ENCODE data around the gene LAG3. TPM values are rescaled to one million over a fixed set of nuclear protein-coding genes. Genes with fewer than 3 reads are reported as not detected.
A peak's percentile ranks its signal among the peaks of the same experiment; 100 is the strongest.

The LAG3 gene
- total RNA-seq, 1 donor from 2014 or later, result 215 TPM

GRCh38 chr12:6778574-6779550, 6.5 kb downstream of the LAG3 start:
- DNase-seq (ENCODE audit: low spot score), result peak; percentile 81
- H3K27ac Mint-ChIP-seq, result peak overlapping the region; percentile 66
- peak overlapping the region; percentile 71 for H3K4me3 Mint-ChIP-seq (ENCODE audit: low read depth)
- H3K4me1 Mint-ChIP-seq (ENCODE audit: low read depth), result peaks cover 77% of the 10 kb centered on the region
- H3K27me3 Mint-ChIP-seq (ENCODE audit: low read depth), result no peaks in the 10 kb centered on the region
- H3K9me3 Mint-ChIP-seq, result no peaks in the 10 kb centered on the region
- H3K36me3 Mint-ChIP-seq (ENCODE audit: low read depth), result peaks cover 48% of the 10 kb centered on the region
- intact Hi-C loops (cut with micrococcal nuclease), result loop anchor here (2.0 kb wide), 1 partner anchor 14 kb away; no protein-coding TSS in a partner anchor

GRCh38 chr12:6779708-6780432, 7.5 kb downstream of the LAG3 start:
- Mint-ChIP-seq H3K9me3 (no peaks in the 10 kb centered on the region), H3K36me3 (ENCODE audit: low read depth) (peaks cover 38% of the 10 kb centered on the region), H3K4me3 (ENCODE audit: low read depth) (peak overlapping the region; percentile 57), H3K4me1 (ENCODE audit: low read depth) (peaks cover 80% of the 10 kb centered on the region), H3K27ac (peak overlapping the region; percentile 66), H3K27me3 (ENCODE audit: low read depth) (no peaks in the 10 kb centered on the region)
- intact Hi-C loops (cut with micrococcal nuclease), result loop anchor here (1.0 to 5.0 kb wide), 5 partner anchors 8 to 173 kb away; partner anchors contain the start of genes CD4, CHD4, LAG3 and MLF2
- no peak for DNase-seq (ENCODE audit: low spot score)

GRCh38 chr12:6780573-6780972, 8.3 kb downstream of the LAG3 start:
- Mint-ChIP-seq H3K9me3 (no peaks in the 10 kb centered on the region), H3K27ac (peak overlapping the region; percentile 66), H3K36me3 (ENCODE audit: low read depth) (peaks cover 31% of the 10 kb centered on the region), H3K4me3 (ENCODE audit: low read depth) (peak overlapping the region; percentile 53), H3K4me1 (ENCODE audit: low read depth) (peaks cover 78% of the 10 kb centered on the region), H3K27me3 (ENCODE audit: low read depth) (no peaks in the 10 kb centered on the region)
- DNase-seq (ENCODE audit: low spot score), result no peak
- intact Hi-C loops (cut with micrococcal nuclease), result loop anchor here (1.0 to 5.0 kb wide), 4 partner anchors 8 to 173 kb away; partner anchors contain the start of genes CD4, CHD4, LAG3 and MLF2

- intact Hi-C loops (cut with micrococcal nuclease), result loop anchor here (5.0 kb wide), 1 partner anchor 175 kb away; the partner anchor contains the start of gene CHD4
- Mint-ChIP-seq H3K36me3 (ENCODE audit: low read depth) (peaks cover 17% of the 10 kb centered on the region), H3K27ac (peak overlapping the region; percentile 77), H3K27me3 (ENCODE audit: low read depth) (no peaks in the 10 kb centered on the region), H3K4me3 (ENCODE audit: low read depth) (peak overlapping the region; percentile 51), H3K4me1 (ENCODE audit: low read depth) (peaks cover 75% of the 10 kb centered on the region), H3K9me3 (no peaks in the 10 kb centered on the region)
- no peak for DNase-seq (ENCODE audit: low spot score)
These were observed 9.8 kb downstream of the LAG3 start for GRCh38 chr12:6782119-6782518.

DNA sequence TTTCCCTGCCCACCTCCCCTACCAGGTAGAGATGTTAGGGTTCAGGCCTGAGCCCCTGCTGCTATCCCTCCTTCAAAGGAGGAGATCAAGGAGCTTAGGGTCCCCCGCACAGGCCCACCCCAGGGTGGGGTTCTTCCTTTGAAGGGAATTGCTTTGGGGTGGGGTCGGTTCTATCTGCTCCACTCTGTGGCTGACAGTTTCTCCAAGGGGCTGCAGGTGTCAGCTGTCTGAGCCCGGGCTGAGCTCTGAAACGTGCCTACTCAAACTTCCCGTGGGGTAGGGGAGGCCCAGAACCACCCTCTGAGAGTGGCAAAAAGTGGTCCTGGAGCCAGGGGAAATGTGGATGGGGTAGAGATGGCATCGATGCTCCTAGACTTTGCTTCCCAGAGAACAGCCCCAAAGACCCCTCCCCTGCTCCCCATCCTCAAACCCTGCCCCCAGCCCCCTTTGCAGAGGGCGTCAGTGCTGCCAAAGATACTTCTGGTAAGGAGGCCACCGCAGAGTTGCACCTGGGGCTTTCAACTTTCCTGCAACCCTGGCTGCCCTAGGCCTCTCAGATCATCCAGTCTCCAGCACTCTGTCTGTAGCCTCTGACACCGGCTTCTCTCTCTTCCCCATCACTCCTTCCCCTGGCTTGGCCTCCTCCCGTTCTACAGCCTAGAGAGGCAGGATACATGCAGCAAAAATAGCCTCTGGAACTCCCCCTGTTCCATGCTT, 10.7 kb downstream of the LAG3 start:
- intact Hi-C loops (cut with micrococcal nuclease), result loop anchor here (5.0 kb wide), 1 partner anchor 176 kb away; the partner anchor contains the start of gene CHD4
- Mint-ChIP-seq H3K9me3 (no peaks in the 10 kb centered on the region), H3K36me3 (ENCODE audit: low read depth) (peaks cover 8% of the 10 kb centered on the region), H3K27me3 (ENCODE audit: low read depth) (no peaks in the 10 kb centered on the region), H3K27ac (peak overlapping the region; percentile 77), H3K4me1 (ENCODE audit: low read depth) (peaks cover 71% of the 10 kb centered on the region), H3K4me3 (ENCODE audit: low read depth) (peak overlapping the region; percentile 22)
- no peak for DNase-seq (ENCODE audit: low spot score)

DNA sequence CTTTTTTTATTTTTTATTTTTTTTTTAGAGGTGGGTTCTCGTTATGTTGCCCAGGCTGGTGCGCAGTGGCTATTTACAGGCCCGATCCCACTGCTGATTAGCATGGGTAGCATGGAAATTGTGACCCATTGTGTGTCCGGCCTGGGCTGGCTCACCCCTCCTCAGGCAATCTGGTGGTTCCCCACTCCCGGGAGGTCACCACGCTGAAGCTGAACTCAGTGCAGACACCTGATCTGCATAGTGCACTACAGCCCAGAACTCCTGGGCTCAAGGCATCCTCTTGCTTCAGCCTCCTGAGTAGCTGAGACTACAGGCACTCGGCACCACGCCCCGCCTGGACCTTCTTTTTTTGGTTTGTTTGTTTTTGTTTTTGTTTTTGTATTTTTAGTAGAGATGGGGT, 11.5 kb downstream of the LAG3 start:
- intact Hi-C loops (cut with micrococcal nuclease), result loop anchor here (5.0 kb wide), 1 partner anchor 177 kb away; the partner anchor contains the start of gene CHD4
- no peaks in the 10 kb centered on the region for H3K9me3 Mint-ChIP-seq
- H3K36me3 Mint-ChIP-seq (ENCODE audit: low read depth), result peaks cover under 1% of the 10 kb centered on the region
- H3K27ac Mint-ChIP-seq, result no peak overlapping the region
- H3K4me1 Mint-ChIP-seq (ENCODE audit: low read depth), result peaks cover 69% of the 10 kb centered on the region
- H3K27me3 Mint-ChIP-seq (ENCODE audit: low read depth), result no peaks in the 10 kb centered on the region
- H3K4me3 Mint-ChIP-seq (ENCODE audit: low read depth), result no peak overlapping the region
- DNase-seq (ENCODE audit: low spot score), result no peak

- Mint-ChIP-seq H3K9me3 (no peaks in the 10 kb centered on the region), H3K4me1 (ENCODE audit: low read depth) (peaks cover 69% of the 10 kb centered on the region), H3K27me3 (ENCODE audit: low read depth) (no peaks in the 10 kb centered on the region), H3K4me3 (ENCODE audit: low read depth) (no peak overlapping the region), H3K36me3 (ENCODE audit: low read depth) (no peaks in the 10 kb centered on the region), H3K27ac (peak overlapping the region; percentile 49)
- no peak for DNase-seq (ENCODE audit: low spot score)
- intact Hi-C loops (cut with micrococcal nuclease), result loop anchor here (5.0 kb wide), 1 partner anchor 177 kb away; the partner anchor contains the start of gene CHD4
These were observed 12.0 kb downstream of the LAG3 start for GRCh38 chr12:6784296-6784695.

DNA sequence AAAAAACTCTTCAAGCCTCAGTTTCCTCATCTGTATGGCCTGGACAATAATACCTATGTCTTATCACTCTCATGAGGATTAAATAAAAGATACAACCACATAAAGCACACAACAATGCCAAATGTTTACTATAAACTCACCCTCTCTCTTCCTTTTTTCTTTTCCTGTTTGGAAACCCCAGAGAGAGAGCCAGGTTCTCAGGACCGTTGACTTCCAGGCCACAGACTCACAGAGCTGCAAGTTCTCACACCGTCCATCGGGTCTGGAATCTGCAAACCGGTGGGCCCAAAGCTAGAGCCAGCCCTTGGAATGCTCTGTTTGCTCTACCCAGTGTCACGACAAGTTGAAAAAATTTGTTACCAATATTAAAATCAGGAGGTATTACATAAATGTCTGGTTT, 12.4 kb downstream of the LAG3 start:
- no peaks in the 10 kb centered on the region for H3K27me3 Mint-ChIP-seq (ENCODE audit: low read depth)
- H3K36me3 Mint-ChIP-seq (ENCODE audit: low read depth), result peaks cover 5% of the 10 kb centered on the region
- H3K27ac Mint-ChIP-seq, result peak overlapping the region; percentile 49
- intact Hi-C loops (cut with micrococcal nuclease), result loop anchor here (5.0 kb wide), 2 partner anchors 108 to 177 kb away; partner anchors contain the start of gene CHD4
- DNase-seq (ENCODE audit: low spot score), result no peak
- no peak overlapping the region for H3K4me3 Mint-ChIP-seq (ENCODE audit: low read depth)
- peaks cover 65% of the 10 kb centered on the region for H3K4me1 Mint-ChIP-seq (ENCODE audit: low read depth)
- H3K9me3 Mint-ChIP-seq, result no peaks in the 10 kb centered on the region

GRCh38 chr12:6786416-6787094, 14.2 kb downstream of the LAG3 start:
- H3K36me3 Mint-ChIP-seq (ENCODE audit: low read depth), result peaks cover 19% of the 10 kb centered on the region
- H3K27ac Mint-ChIP-seq, result peak overlapping the region; percentile 84
- DNase-seq (ENCODE audit: low spot score), result no peak
- H3K27me3 Mint-ChIP-seq (ENCODE audit: low read depth), result no peaks in the 10 kb centered on the region
- no peaks in the 10 kb centered on the region for H3K9me3 Mint-ChIP-seq
- peak overlapping the region; percentile 43 for H3K4me3 Mint-ChIP-seq (ENCODE audit: low read depth)
- peaks cover 58% of the 10 kb centered on the region for H3K4me1 Mint-ChIP-seq (ENCODE audit: low read depth)
- intact Hi-C loops (cut with micrococcal nuclease), result loop anchor here (5.0 kb wide), 1 partner anchor 106 kb away; no protein-coding TSS in a partner anchor

DNA sequence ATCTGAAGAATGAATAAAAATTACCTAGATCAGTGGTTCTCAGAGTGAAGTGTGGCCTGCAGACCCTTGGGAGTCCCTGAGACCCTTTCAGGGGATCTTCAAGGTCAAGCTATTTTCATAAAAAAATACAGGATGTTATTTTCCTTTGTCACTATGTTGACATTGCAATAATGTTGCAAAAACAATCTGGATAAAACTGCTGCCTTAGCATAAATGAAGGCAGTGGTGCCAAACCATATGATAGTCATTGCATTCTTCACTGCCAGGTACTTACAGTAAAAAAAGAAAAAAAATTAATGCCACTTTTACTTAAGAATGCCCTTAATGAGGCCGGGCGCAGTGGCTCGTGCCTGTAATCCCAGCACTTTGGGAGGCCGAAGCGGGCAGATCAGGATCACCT, 15.0 kb downstream of the LAG3 start:
- H3K4me3 Mint-ChIP-seq (ENCODE audit: low read depth), result no peak overlapping the region
- H3K36me3 Mint-ChIP-seq (ENCODE audit: low read depth), result peaks cover 26% of the 10 kb centered on the region
- H3K27me3 Mint-ChIP-seq (ENCODE audit: low read depth), result no peaks in the 10 kb centered on the region
- H3K9me3 Mint-ChIP-seq, result no peaks in the 10 kb centered on the region
- intact Hi-C loops (cut with micrococcal nuclease), result loop anchor here (5.0 kb wide), 1 partner anchor 105 kb away; no protein-coding TSS in a partner anchor
- H3K4me1 Mint-ChIP-seq (ENCODE audit: low read depth), result peaks cover 61% of the 10 kb centered on the region
- DNase-seq (ENCODE audit: low spot score), result no peak
- no peak overlapping the region for H3K27ac Mint-ChIP-seq

DNA sequence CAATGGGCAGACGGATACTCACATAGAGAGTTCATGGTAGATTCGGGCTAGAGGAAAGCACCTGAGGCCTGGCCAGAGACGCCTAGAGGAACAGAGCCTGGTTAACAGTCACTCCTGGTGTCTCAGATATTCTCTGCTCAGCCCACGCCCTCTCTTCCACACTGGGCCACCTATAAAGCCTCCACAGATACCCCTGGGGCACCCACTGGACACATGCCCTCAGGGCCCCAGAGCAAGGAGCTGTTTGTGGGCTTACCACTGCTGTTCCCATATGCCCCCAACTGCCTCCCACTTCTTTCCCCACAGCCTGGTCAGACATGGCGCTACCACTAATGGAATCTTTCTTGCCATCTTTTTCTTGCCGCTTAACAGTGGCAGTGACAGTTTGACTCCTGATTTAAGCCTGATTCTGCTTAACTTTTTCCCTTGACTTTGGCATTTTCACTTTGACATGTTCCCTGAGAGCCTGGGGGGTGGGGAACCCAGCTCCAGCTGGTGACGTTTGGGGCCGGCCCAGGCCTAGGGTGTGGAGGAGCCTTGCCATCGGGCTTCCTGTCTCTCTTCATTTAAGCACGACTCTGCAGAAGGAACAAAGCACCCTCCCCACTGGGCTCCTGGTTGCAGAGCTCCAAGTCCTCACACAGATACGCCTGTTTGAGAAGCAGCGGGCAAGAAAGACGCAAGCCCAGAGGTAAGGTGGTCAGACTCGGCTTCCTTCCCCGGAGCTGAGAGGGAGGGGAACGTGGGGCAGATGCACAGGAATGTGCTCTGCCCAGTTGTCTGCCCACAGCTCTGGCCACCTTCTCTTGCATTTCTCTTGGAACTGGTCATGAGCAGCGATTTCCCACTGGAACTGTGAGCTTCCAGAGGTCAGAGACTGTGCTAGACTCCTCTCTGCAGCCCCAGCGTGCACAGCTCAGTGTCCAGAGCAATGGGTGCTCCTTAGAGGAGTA, 16.9 kb downstream of the LAG3 start, which contains the start of gene CD4:
CD4 (plus strand) TSS at position 557 of the 953 bp plus-strand sequence. CDS start 10,611 bp downstream, outside the sequence.
- intact Hi-C loops (cut with micrococcal nuclease), result loop anchor here (1.0 to 5.0 kb wide), 2 partner anchors 9 to 103 kb away; no protein-coding TSS in a partner anchor
- Mint-ChIP-seq H3K27me3 (ENCODE audit: low read depth) (no peaks in the 10 kb centered on the region), H3K4me3 (ENCODE audit: low read depth) (peak within 1 kb of the TSS; percentile 99), H3K27ac (peak within 1 kb of the TSS; percentile 94), H3K36me3 (ENCODE audit: low read depth) (peaks cover 43% of the 10 kb centered on the region), H3K9me3 (no peaks in the 10 kb centered on the region), H3K4me1 (ENCODE audit: low read depth) (peaks cover 57% of the 10 kb centered on the region)
- DNase-seq (ENCODE audit: low spot score), result peak; percentile 80

Measured in activated T-helper 2 cell treated with anti-CD3 and anti-CD28 coated beads, Interferon-gamma antibody, Interleukin-2, Interleukin-4, amounts not matched to agents 10 μg/mL and 5 μg/mL and 100 μg/mL, durations not matched to agents 14 hours and 24 hours and 36 hours (primary cell).